GM12801 (cell line): ENCODE results near the gene RTL1.

Experiments
- TF ChIP-seq, protein P1 (sequence below): IDR thresholded peaks from one replicate; pipeline ENCODE4 v1.5.1; 2011; ENCODE audit warnings: control low read depth; ENCODE audit not compliant: insufficient read length; ENCODE audit errors: extremely low read depth

RTL1 gene

DNA sequence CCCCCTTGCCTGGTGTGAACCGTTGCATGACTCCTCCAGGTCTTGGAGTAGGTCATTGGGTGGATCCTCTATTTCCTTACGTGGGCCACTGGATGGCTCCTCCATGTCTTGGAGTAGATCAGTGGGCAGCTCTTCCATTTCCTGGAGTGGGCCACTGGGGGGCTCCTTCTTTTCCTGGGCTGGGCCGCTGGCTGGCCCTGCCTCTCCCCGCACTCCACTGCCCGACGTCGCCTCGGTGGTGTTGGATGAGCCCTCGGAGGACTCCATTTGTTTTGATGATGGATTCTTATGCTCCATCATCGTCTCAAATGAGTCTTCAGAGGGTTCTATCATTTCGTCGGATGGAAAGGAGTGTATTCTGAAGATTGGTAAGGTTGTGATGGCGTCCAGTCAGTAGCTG, 19.1 kb downstream of the RTL1 start:
- TF ChIP-seq, protein P1, sequence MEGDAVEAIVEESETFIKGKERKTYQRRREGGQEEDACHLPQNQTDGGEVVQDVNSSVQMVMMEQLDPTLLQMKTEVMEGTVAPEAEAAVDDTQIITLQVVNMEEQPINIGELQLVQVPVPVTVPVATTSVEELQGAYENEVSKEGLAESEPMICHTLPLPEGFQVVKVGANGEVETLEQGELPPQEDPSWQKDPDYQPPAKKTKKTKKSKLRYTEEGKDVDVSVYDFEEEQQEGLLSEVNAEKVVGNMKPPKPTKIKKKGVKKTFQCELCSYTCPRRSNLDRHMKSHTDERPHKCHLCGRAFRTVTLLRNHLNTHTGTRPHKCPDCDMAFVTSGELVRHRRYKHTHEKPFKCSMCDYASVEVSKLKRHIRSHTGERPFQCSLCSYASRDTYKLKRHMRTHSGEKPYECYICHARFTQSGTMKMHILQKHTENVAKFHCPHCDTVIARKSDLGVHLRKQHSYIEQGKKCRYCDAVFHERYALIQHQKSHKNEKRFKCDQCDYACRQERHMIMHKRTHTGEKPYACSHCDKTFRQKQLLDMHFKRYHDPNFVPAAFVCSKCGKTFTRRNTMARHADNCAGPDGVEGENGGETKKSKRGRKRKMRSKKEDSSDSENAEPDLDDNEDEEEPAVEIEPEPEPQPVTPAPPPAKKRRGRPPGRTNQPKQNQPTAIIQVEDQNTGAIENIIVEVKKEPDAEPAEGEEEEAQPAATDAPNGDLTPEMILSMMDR, result no peak

DNA sequence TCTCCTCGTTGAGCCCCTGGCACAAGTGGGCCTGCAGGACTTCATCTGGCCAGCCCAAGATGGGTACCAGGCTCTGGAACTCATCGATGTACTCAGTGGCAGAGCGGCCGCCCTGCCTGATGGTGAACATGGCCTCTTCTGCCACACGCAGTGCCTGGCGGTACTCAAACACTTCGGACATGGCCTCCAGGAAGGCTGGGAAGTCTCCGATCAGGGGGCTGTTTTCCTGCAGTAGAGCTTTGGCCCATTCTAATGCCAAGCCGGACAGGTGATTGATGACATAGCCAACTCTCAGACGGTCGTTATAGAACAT, 19.8 kb downstream of the RTL1 start:
- TF ChIP-seq, protein P1, result no peak

GRCh38 chr14:100882991-100883788, 20.3 kb downstream of the RTL1 start:
- TF ChIP-seq, protein P1, result no peak

- TF ChIP-seq, protein P1, result no peak
Observed at GRCh38 chr14:100882026-100882967, 21.2 kb downstream of the RTL1 start.

DNA sequence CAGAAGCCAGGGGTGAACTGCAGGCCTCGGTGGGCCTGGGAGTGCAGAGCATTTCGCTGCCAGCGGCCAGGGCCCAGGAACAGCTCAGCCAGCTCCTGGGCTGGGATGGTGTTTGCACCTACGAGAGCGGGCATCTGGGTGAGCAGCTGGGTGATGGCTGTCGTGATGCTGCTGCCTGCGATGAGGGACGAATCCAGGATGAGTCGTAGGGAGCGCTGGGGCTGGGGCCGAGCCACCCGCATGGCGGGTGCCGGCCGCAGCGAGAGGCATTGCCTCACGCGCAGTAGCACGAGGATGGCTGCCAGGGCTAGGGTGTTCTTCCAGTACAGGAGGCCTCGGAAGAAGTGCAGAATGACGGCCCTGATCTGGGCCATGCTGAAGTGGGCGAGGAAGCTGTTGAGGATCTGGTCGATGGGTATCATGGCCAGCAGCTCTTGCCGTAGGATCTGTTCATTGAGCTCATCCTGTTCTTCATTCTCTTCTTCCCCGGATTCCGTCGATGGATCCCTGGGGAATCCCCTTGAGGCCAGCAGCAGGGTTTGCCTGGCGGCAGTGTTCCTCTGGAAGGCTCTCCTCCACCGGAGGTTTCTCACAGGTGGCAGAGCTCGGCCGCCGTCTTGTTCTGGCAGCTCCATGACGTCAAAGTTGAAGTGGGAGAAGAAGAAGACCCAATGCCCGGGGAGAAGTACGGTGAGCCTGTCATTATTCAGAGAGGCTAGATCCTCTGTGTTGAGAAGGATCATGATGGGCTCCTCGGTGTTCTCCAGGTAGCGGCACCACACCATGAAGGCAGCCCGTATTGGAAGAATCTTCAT, 22.1 kb downstream of the RTL1 start:
- TF ChIP-seq, protein P1, result no peak

- TF ChIP-seq, protein P1, result no peak
Observed at GRCh38 chr14:100880271-100881101, 23.0 kb downstream of the RTL1 start.
